Naive B cell (primary cell): Measurements from ENCODE around the gene SLC44A2. TPM values are rescaled to one million over a fixed set of nuclear protein-coding genes. Genes with fewer than 3 reads are reported as not detected.

Experiments used
- ATAC-seq, 2 donors: fragments of 150-1000 bp; cut with Tn5 transposase; 2 replicates each; pipeline ENCODE4 v1.10.0; 2021; ENCODE audit warnings: low read depth in 2 of 2, mild to moderate bottlenecking in 2 of 2, moderate library complexity in 2 of 2
- DNase-seq: peaks from one replicate; pipeline ENCODE4 v3.0.0; 2022
- H3K27ac Mint-ChIP-seq, 6 donors: one replicate each; pipeline ENCODE4 v1.8.0; 2020 to 2022; ENCODE audit warnings: mild to moderate bottlenecking in 6 of 6, mixed read lengths in 6 of 6, moderate library complexity in 5 of 6, inconsistent platforms in 2 of 6
- H3K27me3 Mint-ChIP-seq, 3 donors: one replicate each; pipeline ENCODE4 v1.8.0; 2021 to 2022; ENCODE audit warnings: mixed read lengths in 3 of 3, mild to moderate bottlenecking in 1 of 3
- H3K36me3 Mint-ChIP-seq, 2 donors: one replicate each; pipeline ENCODE4 v1.8.0; 2020 to 2022; ENCODE audit warnings: mixed read lengths in 2 of 2, inconsistent platforms in 1 of 2, mild to moderate bottlenecking in 1 of 2
- H3K4me1 Mint-ChIP-seq, 3 donors: one replicate each; pipeline ENCODE4 v1.8.0; 2020 to 2022; ENCODE audit warnings: mixed read lengths in 3 of 3, inconsistent platforms in 1 of 3, mild to moderate bottlenecking in 1 of 3, moderate library complexity in 1 of 3
- H3K4me3 Mint-ChIP-seq, 8 donors: one replicate each; pipeline ENCODE4 v1.8.0; 2020 to 2022; ENCODE audit warnings: mild to moderate bottlenecking in 8 of 8, mixed read lengths in 8 of 8, moderate library complexity in 8 of 8, inconsistent platforms in 2 of 8
- H3K9me3 Mint-ChIP-seq, 7 donors: one replicate each; pipeline ENCODE4 v1.8.0; 2020 to 2022; ENCODE audit warnings: mixed read lengths in 7 of 7, mild to moderate bottlenecking in 5 of 7, inconsistent platforms in 2 of 7, moderate library complexity in 1 of 7
- polyA plus RNA-seq, 6 donors: library from polyadenylated mRNA; unstranded; fragments of 300-500 nt; fragmentation: Illumina TruSeq; gene quantifications; one replicate each; pipeline ENCODE4 v1.2.3, GENCODE V29; 2021; ENCODE audit warnings: low read depth in 6 of 6

The SLC44A2 gene
- 100 to 1,000 TPM; 290 to 499 (median 313) TPM for polyA plus RNA-seq

GRCh38 chr19:10625003-10625761, at the start of gene SLC44A2:
SLC44A2 (plus strand) TSS chr19:10625553; CDS start chr19:10625634, 81 bp downstream.
- DNase-seq, result no peak
- Mint-ChIP-seq H3K27me3 (no peaks in the 10 kb centered on the region), H3K4me3 (peak within 1 kb of the TSS in 3 of 8 donors; percentile 12 to 63 (median 23)), H3K4me1 (peaks cover 34 to 48% (median 47%) of the 10 kb centered on the region in 3 donors), H3K9me3 (no peaks in the 10 kb centered on the region), H3K36me3 (peaks cover 0 to 8% of the 10 kb centered on the region in 2 donors), H3K27ac (peak within 1 kb of the TSS in 5 of 6 donors; percentile 62 to 92 (median 75))
- no peak for ATAC-seq

- DNase-seq (no peak), ATAC-seq (no peak)
- Mint-ChIP-seq H3K36me3 (no peaks in the 10 kb centered on the region), H3K4me3 (no peak overlapping the region), H3K4me1 (peaks cover 6 to 11% (median 8%) of the 10 kb centered on the region in 3 donors), H3K9me3 (no peaks in the 10 kb centered on the region), H3K27me3 (no peaks in the 10 kb centered on the region), H3K27ac (no peak overlapping the region)
Observed at GRCh38 chr19:10577951-10578350, 47.4 kb upstream of the SLC44A2 start.

GRCh38 chr19:10580979-10581631, 44.2 kb upstream of the SLC44A2 start:
- peak overlapping the region in 4 of 8 donors; percentile 1 to 39 (median 32) for H3K4me3 Mint-ChIP-seq
- ATAC-seq, result peak; percentile 95 to 97
- H3K36me3 Mint-ChIP-seq, result no peaks in the 10 kb centered on the region
- H3K9me3 Mint-ChIP-seq, result no peaks in the 10 kb centered on the region
- H3K4me1 Mint-ChIP-seq, result peaks cover 18 to 24% (median 22%) of the 10 kb centered on the region in 3 donors
- DNase-seq, result peak; percentile 81
- no peaks in the 10 kb centered on the region for H3K27me3 Mint-ChIP-seq
- H3K27ac Mint-ChIP-seq, result peak overlapping the region in 4 of 6 donors; percentile 10 to 34 (median 24)

GRCh38 chr19:10582091-10582490, 43.3 kb upstream of the SLC44A2 start:
- H3K27me3 Mint-ChIP-seq, result no peaks in the 10 kb centered on the region
- no peaks in the 10 kb centered on the region for H3K9me3 Mint-ChIP-seq
- no peaks in the 10 kb centered on the region for H3K36me3 Mint-ChIP-seq
- peaks cover 18 to 24% (median 22%) of the 10 kb centered on the region in 3 donors for H3K4me1 Mint-ChIP-seq
- no peak overlapping the region for H3K4me3 Mint-ChIP-seq
- ATAC-seq (no peak), DNase-seq (no peak)
- H3K27ac Mint-ChIP-seq, result no peak overlapping the region

GRCh38 chr19:10583036-10583776, 42.1 kb upstream of the SLC44A2 start:
- no peak for DNase-seq
- Mint-ChIP-seq H3K36me3 (no peaks in the 10 kb centered on the region), H3K4me1 (peaks cover 26 to 34% (median 30%) of the 10 kb centered on the region in 3 donors), H3K27me3 (peaks cover 6 to 10% (median 9%) of the 10 kb centered on the region in 3 donors), H3K27ac (peak overlapping the region in 1 of 6 donors; percentile 71), H3K9me3 (peaks cover 0 to 6% (median 0%) of the 10 kb centered on the region in 7 donors), H3K4me3 (no peak overlapping the region)
- no peak for ATAC-seq

GRCh38 chr19:10586396-10586795, 39.0 kb upstream of the SLC44A2 start:
- peaks cover 0 to 6% (median 0%) of the 10 kb centered on the region in 7 donors for H3K9me3 Mint-ChIP-seq
- ATAC-seq (no peak), DNase-seq (no peak)
- H3K27ac Mint-ChIP-seq, result no peak overlapping the region
- H3K36me3 Mint-ChIP-seq, result no peaks in the 10 kb centered on the region
- peaks cover 21 to 26% (median 24%) of the 10 kb centered on the region in 3 donors for H3K4me1 Mint-ChIP-seq
- no peak overlapping the region for H3K4me3 Mint-ChIP-seq
- H3K27me3 Mint-ChIP-seq, result peaks cover 6 to 10% (median 9%) of the 10 kb centered on the region in 3 donors

GRCh38 chr19:10587022-10587838, 38.1 kb upstream of the SLC44A2 start, which contains the start of gene AP1M2:
AP1M2 (minus strand) TSS chr19:10587312; CDS start chr19:10587231, 81 bp downstream.
- Mint-ChIP-seq H3K27me3 (peaks cover 6 to 10% (median 9%) of the 10 kb centered on the region in 3 donors), H3K36me3 (no peaks in the 10 kb centered on the region), H3K27ac (peak within 1 kb of the TSS in 2 of 6 donors; percentile 1 to 23), H3K4me1 (peaks cover 19 to 26% (median 21%) of the 10 kb centered on the region in 3 donors), H3K9me3 (peaks cover 0 to 6% (median 0%) of the 10 kb centered on the region in 7 donors), H3K4me3 (peak within 1 kb of the TSS in 1 of 8 donors; percentile 13)
- DNase-seq (no peak), ATAC-seq (no peak)

GRCh38 chr19:10587839-10588150, 37.6 kb upstream of the SLC44A2 start:
- Mint-ChIP-seq H3K4me1 (peaks cover 19 to 26% (median 21%) of the 10 kb centered on the region in 3 donors), H3K4me3 (no peak overlapping the region), H3K36me3 (no peaks in the 10 kb centered on the region), H3K27ac (peak overlapping the region in 1 of 6 donors; percentile 23), H3K9me3 (peaks cover 0 to 6% (median 0%) of the 10 kb centered on the region in 7 donors), H3K27me3 (peaks cover 6 to 10% (median 9%) of the 10 kb centered on the region in 3 donors)
- DNase-seq (no peak), ATAC-seq (no peak)

GRCh38 chr19:10593148-10593547, 32.2 kb upstream of the SLC44A2 start:
- H3K36me3 Mint-ChIP-seq, result no peaks in the 10 kb centered on the region
- H3K4me3 Mint-ChIP-seq, result no peak overlapping the region
- H3K4me1 Mint-ChIP-seq, result peaks cover 27 to 43% (median 38%) of the 10 kb centered on the region in 3 donors
- H3K27me3 Mint-ChIP-seq, result peaks cover 0 to under 1% (median 0%) of the 10 kb centered on the region in 3 donors
- H3K9me3 Mint-ChIP-seq, result no peaks in the 10 kb centered on the region
- DNase-seq, result no peak
- no peak for ATAC-seq
- H3K27ac Mint-ChIP-seq, result no peak overlapping the region

GRCh38 chr19:10593820-10594637, 31.3 kb upstream of the SLC44A2 start:
- Mint-ChIP-seq H3K9me3 (no peaks in the 10 kb centered on the region), H3K4me1 (peaks cover 28 to 44% (median 40%) of the 10 kb centered on the region in 3 donors), H3K27me3 (no peaks in the 10 kb centered on the region), H3K4me3 (peak overlapping the region; percentile 44 to 91 (median 73)), H3K36me3 (no peaks in the 10 kb centered on the region), H3K27ac (peak overlapping the region; percentile 30 to 94 (median 80))
- peak; percentile 52 for DNase-seq
- ATAC-seq, result peak; percentile 44 to 52

- H3K36me3 Mint-ChIP-seq, result peaks cover 0 to 8% of the 10 kb centered on the region in 2 donors
- peak overlapping the region in 3 of 8 donors; percentile 57 to 75 (median 70) for H3K4me3 Mint-ChIP-seq
- no peaks in the 10 kb centered on the region for H3K9me3 Mint-ChIP-seq
- ATAC-seq (no peak), DNase-seq (no peak)
- peak overlapping the region in 2 of 6 donors; percentile 28 to 87 for H3K27ac Mint-ChIP-seq
- no peaks in the 10 kb centered on the region for H3K27me3 Mint-ChIP-seq
- H3K4me1 Mint-ChIP-seq, result peaks cover 39 to 63% (median 57%) of the 10 kb centered on the region in 3 donors
Observed at GRCh38 chr19:10600149-10600548, 25.2 kb upstream of the SLC44A2 start.

GRCh38 chr19:10601999-10602329, 23.4 kb upstream of the SLC44A2 start:
- no peak for DNase-seq
- Mint-ChIP-seq H3K27me3 (no peaks in the 10 kb centered on the region), H3K4me3 (peak overlapping the region; percentile 75 to 98 (median 78)), H3K4me1 (peaks cover 27 to 60% (median 45%) of the 10 kb centered on the region in 3 donors), H3K36me3 (peaks cover 0 to 8% of the 10 kb centered on the region in 2 donors), H3K27ac (peak overlapping the region in 5 of 6 donors; percentile 33 to 100 (median 87)), H3K9me3 (no peaks in the 10 kb centered on the region)
- ATAC-seq, result no peak
